Chondrocyte (in vitro differentiated cells): ENCODE results near the gene DLG2. TPM values are rescaled to one million over a fixed set of nuclear protein-coding genes. Genes with fewer than 3 reads are reported as not detected.

ENCODE experiments used
- DNase-seq: peaks from one replicate; pipeline ENCODE4 v3.0.0; 2021; ENCODE audit warnings: mixed read lengths, low spot score
- H3K27ac Mint-ChIP-seq: one replicate; pipeline ENCODE4 v1.8.0; 2021; ENCODE audit warnings: mild to moderate bottlenecking, moderate library complexity, mixed read lengths; ENCODE audit not compliant: unreplicated experiment
- H3K27me3 Mint-ChIP-seq: 2 replicates; pipeline ENCODE4 v1.8.0; 2021; ENCODE audit warnings: low read depth, mixed read lengths
- H3K36me3 Mint-ChIP-seq: 2 replicates; pipeline ENCODE4 v1.8.0; 2021; ENCODE audit warnings: low read depth, mixed read lengths
- H3K4me1 Mint-ChIP-seq: 2 replicates; pipeline ENCODE4 v1.8.0; 2021; ENCODE audit warnings: low read depth, mild to moderate bottlenecking, mixed read lengths
- H3K4me3 Mint-ChIP-seq: one replicate; pipeline ENCODE4 v1.8.0; 2021; ENCODE audit warnings: mild to moderate bottlenecking, moderate library complexity, mixed read lengths; ENCODE audit not compliant: unreplicated experiment
- H3K9me3 Mint-ChIP-seq: 2 replicates; pipeline ENCODE4 v1.8.0; 2021; ENCODE audit warnings: low read depth, mixed read lengths
- CTCF ChIP-seq: fragments of 200-600 bp; sonication (generic); IDR thresholded peaks from 2 replicates; pipeline ENCODE4 v1.5.0; 2021; ENCODE audit warnings: antibody characterized with exemption, mild to moderate bottlenecking, moderate library complexity
- total RNA-seq: library from RNA; stranded (reverse); gene quantifications from 3 replicates; pipeline ENCODE4 v1.2.1, GENCODE V29; 2021

The DLG2 gene
- total RNA-seq, 1 donor from 2014 or later = 1.3 TPM

- Mint-ChIP-seq H3K27ac (no peak overlapping the region), H3K27me3 (peaks cover 10% of the 10 kb centered on the region), H3K4me1 (no peaks in the 10 kb centered on the region), H3K4me3 (no peak overlapping the region), H3K9me3 (no peaks in the 10 kb centered on the region), H3K36me3 (no peaks in the 10 kb centered on the region)
- no peak for DNase-seq
- TF ChIP-seq CTCF = no peak
Measured at GRCh38 chr11:83697518-83697917, 1929.6 kb downstream of the DLG2 start.

- DNase-seq = no peak
- Mint-ChIP-seq H3K9me3 (no peaks in the 10 kb centered on the region), H3K4me1 (no peaks in the 10 kb centered on the region), H3K27me3 (peaks cover 3% of the 10 kb centered on the region), H3K4me3 (no peak overlapping the region), H3K27ac (no peak overlapping the region), H3K36me3 (no peaks in the 10 kb centered on the region)
- no peak for TF ChIP-seq CTCF
Measured at GRCh38 chr11:83695046-83695445, 1932.1 kb downstream of the DLG2 start.

GRCh38 chr11:83694191-83694910, 1932.8 kb downstream of the DLG2 start:
- Mint-ChIP-seq H3K27ac (no peak overlapping the region), H3K36me3 (no peaks in the 10 kb centered on the region), H3K4me1 (no peaks in the 10 kb centered on the region), H3K4me3 (no peak overlapping the region), H3K27me3 (peaks cover 3% of the 10 kb centered on the region), H3K9me3 (no peaks in the 10 kb centered on the region)
- DNase-seq = no peak
- TF ChIP-seq CTCF = no peak

GRCh38 chr11:83693306-83693992, 1933.7 kb downstream of the DLG2 start:
- no peaks in the 10 kb centered on the region for H3K9me3 Mint-ChIP-seq
- H3K4me3 Mint-ChIP-seq = no peak overlapping the region
- DNase-seq = no peak
- H3K36me3 Mint-ChIP-seq = no peaks in the 10 kb centered on the region
- peaks cover 3% of the 10 kb centered on the region for H3K27me3 Mint-ChIP-seq
- H3K4me1 Mint-ChIP-seq = no peaks in the 10 kb centered on the region
- TF ChIP-seq CTCF = no peak
- no peak overlapping the region for H3K27ac Mint-ChIP-seq

GRCh38 chr11:83692675-83693074, 1934.5 kb downstream of the DLG2 start:
- no peak overlapping the region for H3K27ac Mint-ChIP-seq
- DNase-seq = no peak
- H3K4me1 Mint-ChIP-seq = no peaks in the 10 kb centered on the region
- no peaks in the 10 kb centered on the region for H3K36me3 Mint-ChIP-seq
- no peaks in the 10 kb centered on the region for H3K9me3 Mint-ChIP-seq
- peaks cover 3% of the 10 kb centered on the region for H3K27me3 Mint-ChIP-seq
- no peak overlapping the region for H3K4me3 Mint-ChIP-seq
- TF ChIP-seq CTCF = no peak
